H1 (cell line): ENCODE results near the gene TNS3.

ENCODE experiments used
- EGR1 ChIP-seq: IDR thresholded peaks from 2 replicates; pipeline ENCODE4 v1.6.1; 2011; ENCODE audit warnings: low read depth, low read length, borderline replicate concordance
- EP300 ChIP-seq, 2 experiments: IDR thresholded peaks; 1 replicate in 1 of 2; 2 replicates in 1 of 2; pipeline ENCODE4 v1.6.1; 2011 to 2012; ENCODE audit warnings: low read depth in 2 of 2, low read length in 2 of 2, mild to moderate bottlenecking in 2 of 2, borderline replicate concordance in 1 of 2, inconsistent platforms in 1 of 2, moderate library complexity in 1 of 2
- EZH2 ChIP-seq: fragments of 200-600 bp; sonication (generic); IDR thresholded peaks from 2 replicates; pipeline ENCODE4 v1.7.1; 2012; ENCODE audit warnings: low read depth, mild to moderate bottlenecking, moderate library complexity, low read length, inconsistent platforms; ENCODE audit not compliant: severe bottlenecking
- FOSL1 ChIP-seq: IDR thresholded peaks from 2 replicates; pipeline ENCODE4 v1.6.1; 2011; ENCODE audit warnings: mild to moderate bottlenecking, low read depth, low read length, moderate library complexity; ENCODE audit not compliant: insufficient read depth
- GTF2F1 ChIP-seq: IDR thresholded peaks from 2 replicates; pipeline ENCODE4 v1.6.1; 2012; ENCODE audit warnings: low read depth, low read length, improper control_type of control experiment, borderline replicate concordance
- KDM5A ChIP-seq: fragments of 200-600 bp; IDR thresholded peaks from 2 replicates; pipeline ENCODE4 v1.7.1; 2012; ENCODE audit warnings: mild to moderate bottlenecking, low read length, inconsistent platforms, mixed read lengths
- MAFK ChIP-seq: IDR thresholded peaks from 2 replicates; pipeline ENCODE4 v1.6.1; 2012; ENCODE audit warnings: low read depth, mild to moderate bottlenecking, improper control_type of control experiment, low read length
- POLR2A ChIP-seq, 2 experiments: IDR thresholded peaks; 1 replicate in 1 of 2; 2 replicates in 1 of 2; pipeline ENCODE4 v1.6.1; 2011; ENCODE audit warnings: low read depth in 2 of 2, low read length in 2 of 2, mild to moderate bottlenecking in 2 of 2; ENCODE audit errors: control extremely low read depth in 1 of 2
- RAD21 ChIP-seq, 2 experiments: IDR thresholded peaks in 1 of 2; conservative IDR thresholded peaks in 1 of 2; 2 replicates each; pipeline ENCODE4 v1.6.1; 2011; ENCODE audit warnings: low read depth in 2 of 2, low read length in 2 of 2, improper control_type of control experiment in 1 of 2, inconsistent platforms in 1 of 2, mild to moderate bottlenecking in 1 of 2, moderate library complexity in 1 of 2
- SAP30 ChIP-seq: fragments of 300-600 bp; sonication (generic); IDR thresholded peaks from 2 replicates; pipeline ENCODE4 v1.7.1; 2012; ENCODE audit warnings: low read length, moderate library complexity, mild to moderate bottlenecking, inconsistent platforms; ENCODE audit not compliant: insufficient read depth, insufficient replicate concordance
- SIN3A ChIP-seq, 2 experiments: IDR thresholded peaks in 1 of 2; conservative IDR thresholded peaks in 1 of 2; 2 replicates each; pipeline ENCODE4 v1.6.1; 2011 to 2012; ENCODE audit warnings: low read length in 2 of 2, improper control_type of control experiment in 1 of 2, low read depth in 1 of 2, mild to moderate bottlenecking in 1 of 2
- YY1 ChIP-seq: IDR thresholded peaks from 2 replicates; pipeline ENCODE4 v1.6.1; 2011; ENCODE audit warnings: low read depth, mild to moderate bottlenecking, low read length
- TF ChIP-seq, protein P1 (sequence below), 3 experiments: IDR thresholded peaks; 1 replicate in 2 of 3; 2 replicates in 1 of 3; pipeline versions ENCODE4 v1.5.1 to v1.6.1; 2011; ENCODE audit warnings: low read length in 3 of 3, mild to moderate bottlenecking in 3 of 3, inconsistent platforms in 2 of 3, low read depth in 1 of 3, moderate library complexity in 1 of 3; ENCODE audit not compliant: insufficient read depth in 1 of 3; ENCODE audit errors: control extremely low read depth in 1 of 3
- TF ChIP-seq, protein P2 (sequence below): IDR thresholded peaks from 2 replicates; pipeline ENCODE4 v1.6.1; 2011; ENCODE audit warnings: low read length, improper control_type of control experiment

DNA sequence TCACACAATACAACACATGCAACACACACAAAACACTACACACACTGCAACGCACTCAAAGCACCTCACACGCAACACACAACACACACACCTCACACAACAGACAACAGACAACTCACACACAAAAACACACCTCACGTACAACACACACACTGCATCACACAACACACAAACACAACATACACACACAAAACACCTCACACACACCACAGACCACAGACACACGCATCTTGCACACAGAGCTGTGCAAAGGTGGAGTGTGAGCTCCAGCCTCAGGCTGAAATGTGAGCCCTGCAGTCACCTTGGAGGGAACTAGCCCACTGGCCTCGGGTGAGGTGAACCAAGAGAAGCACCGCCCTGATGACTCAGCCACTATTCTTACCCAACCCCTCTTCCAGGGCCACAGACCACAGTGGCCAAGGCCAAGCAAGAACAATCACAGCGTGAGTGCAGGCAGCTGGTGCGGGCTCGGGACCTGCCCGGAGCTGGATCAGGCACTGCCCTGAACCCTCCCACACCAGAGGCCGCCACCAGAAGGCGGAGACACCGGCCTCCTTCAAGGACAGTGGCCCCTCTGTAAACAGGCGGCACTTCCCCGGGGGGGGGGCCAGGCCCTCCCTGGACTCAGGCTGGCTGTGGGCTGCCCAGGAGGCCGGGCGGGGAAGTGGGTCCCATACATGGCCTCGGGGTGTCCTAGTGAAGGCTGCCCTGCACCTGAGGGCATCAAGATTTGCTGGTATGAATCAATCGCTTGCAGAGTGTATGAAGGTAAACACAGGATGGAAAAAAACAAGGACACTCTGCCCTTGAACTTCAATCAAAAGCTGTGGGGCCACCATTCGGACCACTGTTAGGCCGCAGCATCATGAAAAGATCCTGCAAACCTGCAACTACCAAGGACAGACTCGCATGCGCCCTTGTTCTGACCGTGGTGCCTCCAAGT is 106.7 kb downstream of the TNS3 start:
- TF ChIP-seq, protein P1, sequence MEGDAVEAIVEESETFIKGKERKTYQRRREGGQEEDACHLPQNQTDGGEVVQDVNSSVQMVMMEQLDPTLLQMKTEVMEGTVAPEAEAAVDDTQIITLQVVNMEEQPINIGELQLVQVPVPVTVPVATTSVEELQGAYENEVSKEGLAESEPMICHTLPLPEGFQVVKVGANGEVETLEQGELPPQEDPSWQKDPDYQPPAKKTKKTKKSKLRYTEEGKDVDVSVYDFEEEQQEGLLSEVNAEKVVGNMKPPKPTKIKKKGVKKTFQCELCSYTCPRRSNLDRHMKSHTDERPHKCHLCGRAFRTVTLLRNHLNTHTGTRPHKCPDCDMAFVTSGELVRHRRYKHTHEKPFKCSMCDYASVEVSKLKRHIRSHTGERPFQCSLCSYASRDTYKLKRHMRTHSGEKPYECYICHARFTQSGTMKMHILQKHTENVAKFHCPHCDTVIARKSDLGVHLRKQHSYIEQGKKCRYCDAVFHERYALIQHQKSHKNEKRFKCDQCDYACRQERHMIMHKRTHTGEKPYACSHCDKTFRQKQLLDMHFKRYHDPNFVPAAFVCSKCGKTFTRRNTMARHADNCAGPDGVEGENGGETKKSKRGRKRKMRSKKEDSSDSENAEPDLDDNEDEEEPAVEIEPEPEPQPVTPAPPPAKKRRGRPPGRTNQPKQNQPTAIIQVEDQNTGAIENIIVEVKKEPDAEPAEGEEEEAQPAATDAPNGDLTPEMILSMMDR (IDR thresholded peaks at IDR 0.05; ENCODE audit: control extremely low read depth in 1 of 3, insufficient read depth in 1 of 3, low read depth in 1 of 3, low read length in 3 of 3), result no peak
- TF ChIP-seq SIN3A (conservative IDR thresholded peaks at IDR 0.05 in 1 of 2, IDR thresholded peaks at IDR 0.05 in 1 of 2; ENCODE audit: low read depth in 1 of 2, low read length in 2 of 2), result no peak
- TF ChIP-seq POLR2A (IDR thresholded peaks at IDR 0.05; ENCODE audit: control extremely low read depth in 1 of 2, low read depth in 2 of 2, low read length in 2 of 2), result no peak
- TF ChIP-seq EP300 (IDR thresholded peaks at IDR 0.05; ENCODE audit: borderline replicate concordance in 1 of 2, low read depth in 2 of 2, low read length in 2 of 2), result no peak
- TF ChIP-seq YY1, result no peak
- TF ChIP-seq KDM5A, result no peak
- TF ChIP-seq, protein P2, sequence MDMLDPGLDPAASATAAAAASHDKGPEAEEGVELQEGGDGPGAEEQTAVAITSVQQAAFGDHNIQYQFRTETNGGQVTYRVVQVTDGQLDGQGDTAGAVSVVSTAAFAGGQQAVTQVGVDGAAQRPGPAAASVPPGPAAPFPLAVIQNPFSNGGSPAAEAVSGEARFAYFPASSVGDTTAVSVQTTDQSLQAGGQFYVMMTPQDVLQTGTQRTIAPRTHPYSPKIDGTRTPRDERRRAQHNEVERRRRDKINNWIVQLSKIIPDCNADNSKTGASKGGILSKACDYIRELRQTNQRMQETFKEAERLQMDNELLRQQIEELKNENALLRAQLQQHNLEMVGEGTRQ, result no peak
- TF ChIP-seq GTF2F1, result no peak
- peak in 1 of 2 experiments; percentile 11; a peak in 2 of 4 replicates for TF ChIP-seq RAD21 (IDR thresholded peaks at IDR 0.05 in 1 of 2, conservative IDR thresholded peaks at IDR 0.05 in 1 of 2; ENCODE audit: low read depth in 2 of 2, low read length in 2 of 2)
- no peak for TF ChIP-seq FOSL1
- no peak for TF ChIP-seq SAP30
- peak; percentile 59; the same call in 1 of the 2 replicates for TF ChIP-seq MAFK
- no peak for TF ChIP-seq EGR1
- no peak for TF ChIP-seq EZH2
